KOPT-K1 (cell line): Measurements from ENCODE around the gene ZNF229.
"Not testable (repeated sequence)": the region's sequence is repeated elsewhere in the genome, so short reads cannot be mapped to it uniquely, and the experiment has no call there.

Source experiments
- H3K27ac ChIP-seq: fragments of 200-600 bp; sonication (generic); 2 replicates; pipeline ENCODE4 v1.5.1; 2016; ENCODE audit warnings: antibody characterized with exemption, mild to moderate bottlenecking, low read depth, low read length; ENCODE audit not compliant: poor library complexity, severe bottlenecking
- H3K36me3 ChIP-seq: fragments of 200-600 bp; sonication (generic); 2 replicates; pipeline ENCODE4 v1.5.1; 2017; ENCODE audit warnings: antibody characterized with exemption, mild to moderate bottlenecking, low read length, moderate library complexity; ENCODE audit not compliant: insufficient read depth
- H3K9me3 ChIP-seq: fragments of 200-600 bp; sonication (generic); 2 replicates; pipeline ENCODE4 v1.5.1; 2017; ENCODE audit warnings: antibody characterized with exemption, low read length, mild to moderate bottlenecking; ENCODE audit not compliant: insufficient read depth, poor library complexity, severe bottlenecking

Gene ZNF229

DNA sequence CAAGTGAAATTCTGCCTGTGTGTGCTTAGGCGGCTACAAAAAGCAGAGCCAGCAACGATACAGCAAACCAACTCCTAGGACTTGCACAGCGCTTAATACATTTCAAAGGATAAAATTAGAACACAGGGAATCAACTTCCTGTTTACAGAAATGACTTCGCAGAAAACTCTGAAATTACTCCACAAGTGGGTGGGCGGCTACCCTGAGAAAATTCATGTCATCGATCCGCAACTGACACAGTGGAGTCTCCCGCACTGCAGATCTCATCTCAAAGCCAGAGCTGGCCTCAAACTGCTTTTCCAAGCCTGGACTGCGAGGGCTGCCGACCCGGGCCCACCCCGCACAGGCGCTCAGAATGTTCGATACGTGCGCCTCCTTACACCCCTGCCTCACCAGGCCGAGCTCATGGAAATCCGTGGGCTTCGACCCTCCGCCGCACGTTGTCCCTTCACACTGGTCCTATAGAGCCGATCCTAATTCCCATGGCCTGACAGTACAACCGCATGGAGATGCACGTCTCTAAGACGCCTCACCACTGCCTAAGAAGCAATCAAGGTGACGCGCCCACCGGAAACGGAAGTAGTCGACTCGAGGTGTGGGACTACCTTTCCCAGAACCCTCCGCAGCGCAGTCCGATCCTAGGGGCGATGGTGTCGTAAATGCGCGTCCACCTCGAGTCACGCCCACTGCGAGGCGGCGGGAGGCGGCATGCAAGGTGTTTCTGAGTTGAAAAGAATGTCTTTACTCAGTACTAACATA, at the start of gene ZNF229:
TSS of gene ZNF229 (minus strand) at position 557 of the 759 bp plus-strand sequence. CDS start 5,625 bp downstream, outside the sequence.
- H3K9me3 ChIP-seq: peaks cover 29% of the 10 kb centered on the region
- no peaks in the 10 kb centered on the region for H3K36me3 ChIP-seq
- H3K27ac ChIP-seq: no peak within 1 kb of the TSS

DNA sequence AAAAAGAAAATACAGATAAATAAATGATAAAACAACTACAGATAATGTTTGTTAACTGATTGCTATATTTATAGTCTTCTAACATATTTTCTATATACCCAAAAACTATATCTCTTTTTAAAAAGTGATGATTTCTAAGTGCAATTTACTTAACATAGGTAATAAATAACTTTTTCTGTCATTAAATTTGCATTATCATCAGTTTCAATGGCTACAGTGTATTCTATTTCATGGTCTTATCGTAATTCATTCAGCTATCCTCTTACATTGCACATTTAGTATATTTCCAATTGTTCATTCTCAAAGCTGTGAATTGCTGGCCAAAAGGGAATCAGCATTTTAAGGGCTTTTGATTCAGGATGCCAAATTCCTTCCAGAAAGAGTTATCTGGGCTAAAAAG, 48.4 kb upstream of the ZNF229 start:
- no peak overlapping the region for H3K27ac ChIP-seq
- H3K36me3 ChIP-seq: peaks cover 75% of the 10 kb centered on the region
- peaks cover 89% of the 10 kb centered on the region for H3K9me3 ChIP-seq

DNA sequence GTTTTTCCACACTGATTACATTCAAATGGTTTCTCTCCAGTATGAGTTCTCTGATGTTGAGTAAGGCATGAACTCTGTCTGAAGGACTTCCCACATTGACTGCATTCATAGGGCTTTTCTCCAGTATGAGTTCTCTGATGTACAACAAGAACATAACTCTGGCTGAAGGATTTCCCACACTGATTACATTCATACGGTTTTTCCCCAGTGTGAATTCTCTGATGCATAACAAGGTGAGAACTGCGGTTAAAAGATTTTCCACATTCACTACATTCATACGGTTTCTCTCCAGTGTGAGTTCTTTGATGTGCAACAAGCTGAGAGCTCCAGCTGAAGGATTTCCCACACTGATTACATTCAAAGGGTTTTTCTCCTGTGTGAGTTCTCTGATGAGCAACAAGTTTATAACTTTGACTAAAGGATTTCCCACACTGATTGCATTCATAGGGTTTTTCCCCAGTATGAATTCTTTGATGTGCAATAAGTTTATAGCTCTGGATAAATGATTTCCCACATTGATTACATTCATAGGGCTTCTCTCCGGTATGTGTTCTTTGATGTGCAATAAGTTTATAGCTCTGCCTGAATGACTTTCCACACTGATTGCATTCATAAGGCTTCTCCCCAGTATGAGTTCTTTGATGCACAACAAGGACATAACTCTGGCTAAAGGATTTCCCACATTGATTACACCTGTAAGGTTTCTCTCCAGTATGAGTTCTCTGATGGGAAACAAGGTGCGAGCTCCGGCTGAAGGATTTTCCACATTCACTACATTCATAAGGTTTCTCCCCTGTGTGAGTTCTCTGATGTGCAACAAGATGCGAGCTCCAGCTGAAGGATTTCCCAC, 28.5 kb upstream of the ZNF229 start:
- H3K36me3 ChIP-seq: peaks cover 75% of the 10 kb centered on the region

DNA sequence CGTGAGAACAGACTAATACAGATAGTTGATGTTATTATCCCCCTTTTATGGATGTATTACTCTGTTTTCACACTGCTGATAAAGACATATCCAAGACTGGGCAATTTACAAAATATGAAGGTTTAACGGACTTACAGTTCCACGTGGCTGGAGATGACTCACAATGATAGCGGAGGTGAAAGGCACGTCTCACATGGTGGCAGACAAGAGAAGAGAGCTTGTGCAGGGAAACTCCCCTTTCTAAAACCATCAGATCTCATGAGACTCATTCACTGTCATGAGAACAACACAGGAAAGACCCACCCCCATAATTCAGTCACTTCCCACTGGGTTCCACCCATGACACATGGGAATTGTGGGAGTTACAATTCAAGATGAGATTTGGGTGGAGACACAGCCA, 20.5 kb upstream of the ZNF229 start:
- not testable (repeated sequence) for H3K36me3 ChIP-seq, H3K27ac ChIP-seq
- peaks cover 70% of the 10 kb centered on the region for H3K9me3 ChIP-seq

More for the DNA sequence above, 28.5 kb upstream of the ZNF229 start:
- Histone ChIP-seq H3K27ac (no peak overlapping the region), H3K9me3 (peaks cover 100% of the 10 kb centered on the region)

DNA sequence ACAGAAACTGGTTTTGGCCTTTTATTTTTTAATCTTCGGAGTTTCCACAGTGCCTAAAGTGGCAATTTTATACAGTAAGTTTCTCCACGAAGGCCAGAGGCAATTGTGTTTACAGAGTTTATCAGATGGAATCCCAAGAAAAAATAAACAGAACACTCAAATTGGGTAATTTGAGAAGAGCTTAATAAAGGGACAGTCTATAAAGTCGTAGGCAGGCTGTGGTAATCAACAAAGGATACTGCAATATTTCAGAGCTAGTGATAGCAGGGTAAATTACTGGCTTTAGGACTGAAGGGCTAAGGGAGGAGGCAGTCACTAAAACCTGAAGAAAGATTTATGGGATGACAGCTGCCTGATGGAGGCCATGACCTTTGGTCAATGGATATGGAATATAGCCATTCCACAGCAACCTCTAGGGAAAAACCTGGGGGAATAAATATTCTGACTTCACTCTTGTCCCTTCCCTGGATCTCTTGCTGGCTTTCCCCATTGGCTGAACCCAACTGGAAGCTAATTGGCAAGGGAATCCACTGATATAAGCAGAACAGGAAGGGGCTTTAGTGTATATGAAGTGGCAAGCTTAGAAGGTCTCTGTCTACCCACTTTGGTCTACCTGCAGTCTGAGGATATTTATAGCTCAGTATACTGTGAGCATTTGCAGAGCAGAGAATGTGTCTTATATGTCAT, 14.5 kb upstream of the ZNF229 start:
- H3K36me3 ChIP-seq, H3K27ac ChIP-seq: not testable (repeated sequence)
- H3K9me3 ChIP-seq: peaks cover 24% of the 10 kb centered on the region

DNA sequence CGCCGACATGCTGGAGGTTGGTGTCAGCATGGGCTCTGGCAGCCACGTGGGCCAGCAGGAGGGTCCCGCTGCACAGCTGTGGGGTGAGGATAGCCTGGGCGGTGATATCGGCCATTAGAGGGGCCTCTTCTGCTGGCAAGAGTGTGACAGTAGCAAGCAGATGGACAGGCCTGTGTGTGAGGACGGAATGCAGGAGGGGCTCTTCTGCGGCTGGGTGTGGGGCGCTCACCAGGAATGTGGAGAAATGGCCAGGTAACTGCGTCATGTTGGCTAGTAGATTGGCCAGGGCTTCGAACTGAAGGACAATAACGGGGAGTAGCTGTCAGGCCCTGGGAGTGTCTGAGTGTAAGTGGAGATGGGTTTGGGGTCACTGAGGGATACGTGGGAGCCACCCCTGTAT, 7.7 kb upstream of the ZNF229 start:
- H3K36me3 ChIP-seq, H3K27ac ChIP-seq: not testable (repeated sequence)
- peaks cover 39% of the 10 kb centered on the region for H3K9me3 ChIP-seq

DNA sequence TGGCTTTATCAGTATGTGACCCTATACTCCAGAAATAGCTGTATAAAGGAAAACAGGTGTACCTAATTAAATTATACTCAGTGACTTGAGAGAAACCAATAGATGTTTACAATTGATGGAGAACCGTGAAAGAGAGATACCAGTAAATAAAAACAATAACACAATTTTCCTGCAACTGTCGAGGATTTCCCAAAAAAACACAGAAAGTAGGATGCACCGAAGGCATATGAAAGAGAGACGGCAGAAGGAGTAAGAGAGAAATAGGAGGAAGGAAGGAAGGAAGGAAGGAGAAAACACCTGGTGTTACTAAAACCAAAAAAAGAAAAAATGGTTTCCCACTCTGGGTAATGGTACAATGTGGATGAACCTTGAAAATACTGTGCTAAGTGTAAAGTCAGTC, 6.8 kb upstream of the ZNF229 start:
- H3K27ac ChIP-seq: no peak overlapping the region
- H3K9me3 ChIP-seq: peaks cover 39% of the 10 kb centered on the region
- H3K36me3 ChIP-seq: no peaks in the 10 kb centered on the region

DNA sequence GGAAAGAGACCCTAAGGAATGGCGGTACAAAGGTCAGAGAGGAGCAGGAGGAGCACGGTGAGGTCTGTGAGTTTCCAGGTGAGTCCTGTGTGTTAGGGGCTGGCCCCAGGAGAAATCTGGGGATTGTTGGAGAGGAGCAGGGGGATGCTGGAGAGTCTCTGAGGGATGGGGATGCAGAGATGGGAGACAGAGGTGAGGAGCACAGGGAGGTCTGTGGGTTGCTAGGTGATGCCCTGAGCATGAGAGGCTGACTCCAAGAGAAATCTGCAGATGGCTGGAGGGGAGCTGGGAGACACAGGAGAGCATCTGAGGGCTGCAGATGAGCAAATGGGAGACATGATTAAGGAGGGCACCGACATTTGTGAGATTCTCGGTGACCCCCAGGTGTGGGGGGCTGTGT, 4.1 kb upstream of the ZNF229 start:
- Histone ChIP-seq H3K27ac (no peak overlapping the region), H3K36me3 (no peaks in the 10 kb centered on the region), H3K9me3 (peaks cover 42% of the 10 kb centered on the region)

DNA sequence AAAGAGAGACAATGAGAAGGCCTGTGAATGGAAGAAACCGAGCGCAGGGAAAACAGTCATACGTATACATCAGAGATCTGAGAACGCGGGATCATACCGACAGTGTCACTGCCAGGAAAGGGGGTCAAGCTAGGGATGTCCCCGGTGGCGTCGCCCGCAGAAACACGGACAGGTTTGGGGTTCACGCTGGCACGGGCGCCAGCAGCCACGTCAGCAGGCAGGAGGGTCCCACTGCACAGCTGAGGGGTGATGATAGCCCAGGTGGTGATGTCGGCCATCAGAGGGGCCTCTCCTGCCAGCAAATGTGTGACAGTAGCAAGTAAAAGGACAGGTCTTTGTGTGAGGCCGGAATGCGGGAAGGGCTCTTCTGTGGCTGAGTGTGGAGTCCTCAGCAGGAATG, 3.4 kb upstream of the ZNF229 start:
- H3K9me3 ChIP-seq: peaks cover 36% of the 10 kb centered on the region
- H3K27ac ChIP-seq: no peak overlapping the region

DNA sequence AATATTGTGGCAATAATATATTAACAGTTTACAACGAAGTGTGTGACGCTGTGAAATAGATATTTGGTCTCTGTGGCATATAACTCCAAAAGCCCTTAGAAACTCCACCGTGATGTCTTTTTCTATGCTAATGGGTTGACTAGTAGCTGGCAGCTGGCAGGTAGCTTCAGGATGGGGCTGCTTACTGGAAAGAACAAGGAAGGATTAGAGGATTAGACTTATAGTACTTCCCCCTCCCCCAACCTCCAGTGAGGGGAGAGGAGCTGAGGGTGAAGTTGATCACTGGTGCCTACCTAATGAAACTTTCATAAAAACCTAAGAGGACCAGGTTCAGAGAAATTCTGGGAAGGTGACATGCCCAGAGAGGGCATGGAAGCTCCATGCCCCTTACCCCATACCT, 9.8 kb downstream of the ZNF229 start:
- H3K36me3 ChIP-seq: no peaks in the 10 kb centered on the region
- H3K27ac ChIP-seq: no peak overlapping the region
- H3K9me3 ChIP-seq: peaks cover 8% of the 10 kb centered on the region

More for the DNA sequence above, 3.4 kb upstream of the ZNF229 start:
- no peaks in the 10 kb centered on the region for H3K36me3 ChIP-seq

DNA sequence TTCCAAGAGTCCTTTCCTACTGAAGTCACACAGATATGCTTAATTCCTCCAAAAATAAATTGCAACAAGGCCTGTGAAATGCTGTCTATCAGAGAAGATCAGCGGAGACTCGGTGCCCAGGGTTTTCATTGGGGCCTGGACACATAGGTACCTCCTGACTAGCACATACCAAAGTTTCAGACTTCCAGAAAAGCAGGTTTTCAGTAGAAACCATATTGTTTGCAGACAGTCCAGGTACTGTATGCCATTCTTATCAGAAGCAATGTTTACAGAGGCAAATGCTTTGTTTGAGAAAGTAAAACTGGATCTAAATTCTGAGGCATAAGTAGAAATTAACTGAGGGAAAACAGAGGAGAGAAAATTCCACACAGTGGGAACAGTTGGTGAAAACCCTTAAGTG, 12.8 kb downstream of the ZNF229 start:
- no peaks in the 10 kb centered on the region for H3K36me3 ChIP-seq
- H3K9me3 ChIP-seq: peaks cover 8% of the 10 kb centered on the region
- H3K27ac ChIP-seq: no peak overlapping the region

DNA sequence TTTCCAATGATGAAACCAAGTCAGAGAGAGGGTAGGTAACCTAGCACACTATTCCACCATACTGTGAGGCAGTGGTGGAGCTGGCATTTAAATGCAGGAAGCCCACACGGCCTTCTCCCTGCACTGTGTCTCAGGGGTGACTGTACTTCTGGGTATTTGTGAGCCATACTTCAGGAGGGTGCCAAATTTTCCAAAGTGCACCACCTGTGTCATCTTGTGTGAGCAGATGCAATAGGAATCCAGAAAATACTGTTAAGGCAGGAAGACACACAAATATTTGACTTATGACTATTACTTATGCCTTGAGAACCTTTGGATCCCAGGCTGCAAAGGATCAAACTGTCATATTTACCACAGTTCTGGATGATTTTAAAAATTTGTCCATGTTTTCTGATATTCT, 17.3 kb downstream of the ZNF229 start:
- Histone ChIP-seq H3K9me3 (peaks cover 24% of the 10 kb centered on the region), H3K36me3 (no peaks in the 10 kb centered on the region), H3K27ac (no peak overlapping the region)

DNA sequence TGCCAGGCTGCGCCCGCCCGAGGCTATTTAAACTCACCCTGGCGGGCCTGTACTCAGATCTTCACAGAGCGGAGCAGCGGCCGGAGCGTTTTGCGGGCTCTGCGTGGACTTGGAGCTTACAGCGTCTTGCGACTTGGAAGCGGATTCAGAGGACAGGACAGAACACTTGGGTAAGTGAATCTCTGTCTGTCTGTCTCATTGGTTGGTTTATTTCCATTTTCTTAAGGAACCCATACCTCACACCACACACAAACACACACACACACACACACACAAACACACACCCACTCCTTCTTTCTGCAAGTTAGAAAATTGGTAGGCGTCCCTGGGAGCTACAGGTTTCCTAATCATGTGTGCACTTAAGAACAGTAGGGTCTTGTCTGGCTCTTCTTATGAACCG, 32.7 kb downstream of the ZNF229 start:
- not testable (repeated sequence) for H3K27ac ChIP-seq, H3K36me3 ChIP-seq
- H3K9me3 ChIP-seq: peaks cover 12% of the 10 kb centered on the region

DNA sequence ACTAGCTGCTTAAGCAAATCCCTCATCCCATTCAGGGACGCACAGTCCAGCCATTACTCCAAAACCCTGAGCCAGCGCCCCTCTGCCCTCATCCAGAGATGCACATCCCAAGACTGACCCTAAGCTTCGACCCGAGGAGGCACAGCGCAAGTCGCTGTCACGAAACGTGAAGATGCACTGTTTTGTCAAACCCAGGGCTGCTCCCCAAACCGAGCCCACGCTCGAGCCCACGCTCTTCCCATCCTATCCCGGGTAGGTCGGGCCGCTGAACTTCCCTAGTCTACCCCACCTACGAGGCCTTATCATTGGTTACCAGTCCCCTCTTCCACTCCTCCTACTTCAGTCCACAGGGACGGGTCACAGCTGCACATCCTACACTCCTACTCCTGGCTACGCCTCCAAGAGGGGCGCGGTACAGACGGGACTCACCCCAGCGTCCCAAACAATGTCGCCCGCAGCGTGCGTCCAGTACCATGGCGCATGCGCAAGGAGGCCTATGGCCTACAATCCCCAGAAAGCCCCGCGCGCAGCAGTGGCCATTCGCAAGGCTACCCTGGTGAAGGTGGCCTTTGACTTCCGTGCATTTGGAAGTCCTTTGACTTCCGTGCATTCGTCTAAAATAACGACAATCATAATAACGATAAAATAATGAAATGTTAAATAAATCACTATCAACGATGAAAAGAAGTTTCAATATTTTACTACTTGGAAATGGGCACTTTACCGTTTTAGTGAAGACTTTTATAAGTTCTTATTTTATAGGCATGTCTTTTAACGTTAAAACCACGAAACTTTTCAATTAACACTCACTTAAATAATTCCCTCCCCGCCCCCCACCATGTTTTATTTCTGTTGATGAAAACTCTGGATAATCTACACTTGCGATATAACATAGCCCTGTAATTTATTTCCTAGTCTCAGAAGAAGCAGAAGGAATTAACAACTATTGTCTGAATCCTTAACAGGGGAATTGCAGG, 46.8 kb downstream of the ZNF229 start, which contains the start of gene ZNF285:
TSS of gene ZNF285 (minus strand) at position 470 of the 977 bp plus-strand sequence. CDS start 4,395 bp downstream, outside the sequence.
- Histone ChIP-seq H3K27ac (no peak within 1 kb of the TSS), H3K9me3 (peaks cover 7% of the 10 kb centered on the region), H3K36me3 (no peaks in the 10 kb centered on the region)
